GM18517 (cell line): ENCODE data around the gene OR4C12.
"Not testable (repeated sequence)": the region's sequence is repeated elsewhere in the genome, so short reads cannot be mapped to it uniquely, and the experiment has no call there.

Source experiments
- ATAC-seq: cut with Tn5 transposase; IDR thresholded peaks from one replicate; pipeline ENCODE4 v1.9.1; 2021; ENCODE audit warnings: mild to moderate bottlenecking, moderate library complexity; ENCODE audit not compliant: unreplicated experiment

Gene OR4C12

DNA sequence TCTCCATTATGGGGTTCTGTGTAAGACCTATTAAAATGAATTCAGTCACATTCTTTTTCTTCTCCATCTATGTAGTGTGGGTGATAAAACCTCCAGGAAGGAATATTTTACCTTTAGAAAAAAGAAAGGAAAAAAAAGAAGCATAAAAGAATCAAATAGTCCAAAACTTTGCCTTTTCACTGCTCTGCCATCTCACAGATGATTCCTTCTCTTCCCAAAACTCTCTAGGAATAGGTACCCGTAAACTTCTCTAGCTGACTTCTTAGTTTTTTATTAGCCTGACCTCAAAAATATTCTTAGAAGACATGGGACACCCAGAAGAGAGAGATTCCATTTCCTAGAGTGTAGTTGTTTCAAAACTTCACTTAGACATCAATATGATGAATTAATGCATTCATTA is at the start of gene OR4C12:
TSS of gene OR4C12 (minus strand) at position 101 of the 400 bp plus-strand sequence. CDS start at position 67, 34 bp downstream.
- ATAC-seq, result not testable (repeated sequence)

GRCh38 chr11:50030193-50030592 is 47.9 kb upstream of the OR4C12 start:
- ATAC-seq, result no peak

DNA sequence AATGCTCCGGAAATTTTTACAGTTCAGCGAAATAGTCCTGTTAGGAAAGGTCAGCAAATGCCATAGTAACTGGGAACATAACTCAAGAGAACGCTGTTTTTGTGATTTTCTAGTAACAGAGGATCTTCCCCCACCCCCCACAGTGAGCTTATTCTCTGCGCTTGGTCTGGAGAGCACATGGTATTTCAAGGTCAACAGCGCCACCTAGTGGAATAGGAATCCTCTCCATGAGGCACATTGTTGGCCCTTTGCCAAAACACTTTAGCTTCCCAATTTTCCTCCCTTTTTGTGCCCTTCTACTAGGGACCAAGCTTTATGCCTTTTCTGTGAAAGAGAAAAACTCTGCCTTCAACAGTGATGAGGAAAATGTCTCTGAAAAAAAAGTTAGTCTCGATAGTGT is 13.2 kb upstream of the OR4C12 start:
- no peak for ATAC-seq

- not testable (repeated sequence) for ATAC-seq
Measured at GRCh38 chr11:49973439-49973838, 8.9 kb downstream of the OR4C12 start.

- ATAC-seq, result no peak
Measured at GRCh38 chr11:49952091-49952490, 30.2 kb downstream of the OR4C12 start, which contains the start of gene OR4C13. Gene OR4C13 (plus strand): TSS chr11:49952391. CDS start chr11:49952423, 32 bp downstream.

DNA sequence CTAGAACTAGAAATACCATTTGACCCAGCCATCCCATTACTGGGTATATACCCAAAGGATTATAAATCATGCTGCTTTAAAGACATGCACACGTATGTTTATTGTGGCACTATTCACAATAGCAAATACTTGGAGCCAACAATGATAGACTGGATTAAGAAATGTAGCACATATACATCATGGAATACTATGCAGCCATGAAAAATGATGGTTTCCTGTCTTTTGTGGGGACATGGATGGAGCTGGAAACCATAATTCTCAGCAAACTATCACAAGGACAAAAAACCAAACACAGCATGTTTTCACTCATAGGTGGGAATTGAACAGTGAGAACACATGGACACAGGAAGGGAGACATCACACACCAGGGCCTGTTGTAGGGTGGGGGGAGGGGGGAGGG is 33.6 kb downstream of the OR4C12 start:
- ATAC-seq, result not testable (repeated sequence)
